ENCODE data around the gene LRRC10.

LRRC10 gene

DNA sequence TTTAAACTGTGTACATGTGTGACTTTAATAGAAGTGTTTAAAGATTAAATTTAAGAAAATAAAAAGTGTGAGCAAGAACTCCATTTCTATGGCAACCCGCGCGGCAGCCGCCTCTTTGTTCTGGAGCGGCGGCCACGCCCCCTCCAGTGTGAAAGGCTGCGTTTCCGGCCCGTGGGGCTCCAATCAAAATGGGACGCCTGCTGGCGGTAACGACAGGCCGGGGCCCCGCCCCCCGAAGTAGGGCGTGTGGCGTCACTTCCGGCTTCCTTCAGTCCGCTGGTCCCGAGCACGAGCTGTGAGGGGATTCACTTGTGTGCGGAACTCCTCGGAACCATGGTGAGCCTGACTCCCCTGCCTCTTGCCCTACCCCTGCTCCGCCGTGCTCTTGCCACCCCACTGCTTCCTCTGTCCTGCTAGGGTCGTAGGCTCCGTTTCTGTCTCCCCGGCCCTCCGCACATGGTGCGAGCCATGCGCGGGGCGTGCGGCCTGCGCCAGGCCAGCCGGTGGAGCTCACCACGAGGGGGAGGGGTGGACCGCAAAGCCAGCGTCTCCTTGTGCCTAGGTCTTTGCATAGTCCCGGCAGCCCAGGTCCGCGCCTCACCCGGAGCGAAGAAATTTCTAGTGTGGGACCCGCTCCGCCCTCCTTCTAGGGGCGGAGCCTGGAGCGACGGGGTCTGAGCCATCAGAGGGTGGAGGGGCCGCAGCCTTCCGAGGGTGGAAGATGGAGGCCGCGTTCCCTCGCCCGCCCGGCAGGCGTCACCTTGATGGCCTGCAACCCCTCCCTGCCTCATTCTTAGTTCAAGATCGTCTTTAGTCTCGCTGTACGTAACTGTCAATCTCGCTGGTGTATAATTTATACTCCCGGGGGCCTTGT, 25.3 kb downstream of the LRRC10 start, which contains the start of gene CCT2 (continued):
- peak; percentile 25; the same call in 1 of the 2 replicates for TF ChIP-seq ZNF341 (tag by site-specific recombination; IDR thresholded peaks at IDR 0.05; ENCODE audit: low read depth)
- peak; percentile 74 for TF ChIP-seq ZBTB21 (tag by site-specific recombination; IDR thresholded peaks at IDR 0.05)
- TF ChIP-seq ZNF580 (tag by site-specific recombination; IDR thresholded peaks at IDR 0.05) = peak; percentile 39; the same call in 1 of the 2 replicates
- peak; percentile 53; the same call in 1 of the 2 replicates for TF ChIP-seq ZNF843 (tag by site-specific recombination; IDR thresholded peaks at IDR 0.05)
- TF ChIP-seq ZBTB7A (tag by site-specific recombination; IDR thresholded peaks at IDR 0.05; ENCODE audit: low read depth) = no peak
- no peak for TF ChIP-seq ZNF664 (tag by site-specific recombination; IDR thresholded peaks at IDR 0.05)
- TF ChIP-seq KLF17 (tag by site-specific recombination; IDR thresholded peaks at IDR 0.05) = peak; percentile 70
- TF ChIP-seq ZNF394 (tag by site-specific recombination; IDR thresholded peaks at IDR 0.05; ENCODE audit: borderline replicate concordance) = peak; percentile 54; the same call in 1 of the 2 replicates
- peak; percentile 22; the same call in 1 of the 2 replicates for TF ChIP-seq ZFHX2 (tag by site-specific recombination; conservative IDR thresholded peaks at IDR 0.05)
- peak; percentile 44; the same call in 1 of the 2 replicates for TF ChIP-seq WT1 (tag by site-specific recombination; IDR thresholded peaks at IDR 0.05)
- peak; percentile 93 for TF ChIP-seq SP2 (tag by site-specific recombination; IDR thresholded peaks at IDR 0.05)
- no peak for TF ChIP-seq PRDM4 (tag by site-specific recombination; IDR thresholded peaks at IDR 0.05)
- peak; percentile 73; the same call in 1 of the 2 replicates for TF ChIP-seq TCF7L2 (IDR thresholded peaks at IDR 0.05; ENCODE audit: borderline replicate concordance, low read depth, low read length)
- TF ChIP-seq ZNF792 (tag by site-specific recombination; IDR thresholded peaks at IDR 0.05) = no peak; the same call in 1 of the 2 replicates
- TF ChIP-seq ZNF223 (tag by site-specific recombination; IDR thresholded peaks at IDR 0.05) = no peak
- TF ChIP-seq ZNF214 (tag by site-specific recombination; IDR thresholded peaks at IDR 0.05; ENCODE audit: borderline replicate concordance) = no peak
- peak; percentile 70; the same call in 1 of the 2 replicates for TF ChIP-seq ZNF561 (tag by site-specific recombination; IDR thresholded peaks at IDR 0.05; ENCODE audit: borderline replicate concordance)
- peak; percentile 53; the same call in 1 of the 2 replicates for TF ChIP-seq KLF10 (tag by site-specific recombination; IDR thresholded peaks at IDR 0.05)
- peak; percentile 71; the same call in 1 of the 2 replicates for TF ChIP-seq ZNF24 (tag by site-specific recombination; IDR thresholded peaks at IDR 0.05)
- peak; percentile 90 for TF ChIP-seq ZFP37 (tag by site-specific recombination; IDR thresholded peaks at IDR 0.05)
- no peak for TF ChIP-seq ZNF146 (tag by site-specific recombination; IDR thresholded peaks at IDR 0.05)
- peak; percentile 99 for TF ChIP-seq ZNF501 (tag by site-specific recombination; IDR thresholded peaks at IDR 0.05)
- no peak for TF ChIP-seq ZNF548 (tag by site-specific recombination; IDR thresholded peaks at IDR 0.05)
- TF ChIP-seq ZNF521 (tag by site-specific recombination; IDR thresholded peaks at IDR 0.05) = no peak
- TF ChIP-seq CTCF (tag by site-specific recombination; IDR thresholded peaks at IDR 0.05) = peak; percentile 84
- no peak for TF ChIP-seq ZNF626 (tag by site-specific recombination; IDR thresholded peaks at IDR 0.05)
- TF ChIP-seq, protein P1, sequence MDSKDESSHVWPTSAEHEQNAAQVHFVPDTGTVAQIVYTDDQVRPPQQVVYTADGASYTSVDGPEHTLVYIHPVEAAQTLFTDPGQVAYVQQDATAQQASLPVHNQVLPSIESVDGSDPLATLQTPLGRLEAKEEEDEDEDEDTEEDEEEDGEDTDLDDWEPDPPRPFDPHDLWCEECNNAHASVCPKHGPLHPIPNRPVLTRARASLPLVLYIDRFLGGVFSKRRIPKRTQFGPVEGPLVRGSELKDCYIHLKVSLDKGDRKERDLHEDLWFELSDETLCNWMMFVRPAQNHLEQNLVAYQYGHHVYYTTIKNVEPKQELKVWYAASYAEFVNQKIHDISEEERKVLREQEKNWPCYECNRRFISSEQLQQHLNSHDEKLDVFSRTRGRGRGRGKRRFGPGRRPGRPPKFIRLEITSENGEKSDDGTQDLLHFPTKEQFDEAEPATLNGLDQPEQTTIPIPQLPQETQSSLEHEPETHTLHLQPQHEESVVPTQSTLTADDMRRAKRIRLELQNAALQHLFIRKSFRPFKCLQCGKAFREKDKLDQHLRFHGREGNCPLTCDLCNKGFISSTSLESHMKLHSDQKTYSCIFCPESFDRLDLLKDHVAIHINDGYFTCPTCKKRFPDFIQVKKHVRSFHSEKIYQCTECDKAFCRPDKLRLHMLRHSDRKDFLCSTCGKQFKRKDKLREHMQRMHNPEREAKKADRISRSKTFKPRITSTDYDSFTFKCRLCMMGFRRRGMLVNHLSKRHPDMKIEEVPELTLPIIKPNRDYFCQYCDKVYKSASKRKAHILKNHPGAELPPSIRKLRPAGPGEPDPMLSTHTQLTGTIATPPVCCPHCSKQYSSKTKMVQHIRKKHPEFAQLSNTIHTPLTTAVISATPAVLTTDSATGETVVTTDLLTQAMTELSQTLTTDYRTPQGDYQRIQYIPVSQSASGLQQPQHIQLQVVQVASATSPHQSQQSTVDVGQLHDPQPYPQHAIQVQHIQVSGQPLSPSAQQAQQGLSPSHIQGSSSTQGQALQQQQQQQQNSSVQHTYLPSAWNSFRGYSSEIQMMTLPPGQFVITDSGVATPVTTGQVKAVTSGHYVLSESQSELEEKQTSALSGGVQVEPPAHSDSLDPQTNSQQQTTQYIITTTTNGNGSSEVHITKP (tag by site-specific recombination; IDR thresholded peaks at IDR 0.05) = peak; percentile 98
- peak; percentile 64 for TF ChIP-seq ZBTB8A (tag by site-specific recombination; IDR thresholded peaks at IDR 0.05)
- peak; percentile 79; the same call in 1 of the 2 replicates for TF ChIP-seq ZSCAN5A (tag by site-specific recombination; IDR thresholded peaks at IDR 0.05)
